ENCODE data around the gene JADE2. TPM values are rescaled to one million over a fixed set of nuclear protein-coding genes. Genes with fewer than 3 reads are reported as not detected.
A peak's percentile ranks its signal among the peaks of the same experiment; 100 is the strongest.
"Not testable (repeated sequence)": the region's sequence is repeated elsewhere in the genome, so short reads cannot be mapped to it uniquely, and the experiment has no call there.

JADE2 gene
- total RNA-seq, 6 experiments from 2014 or later: 6.1 to 14.8 (median 8.4) TPM

- 73% methylated on average over 1 of the region's 4 CpGs for WGBS (ENCODE audit: insufficient coverage, low coverage, low lambda C conversion rate, missing lambda C conversion rate)
These were observed 31.9 kb upstream of the JADE2 start for GRCh38 chr5:134493461-134494055.

GRCh38 chr5:134494780-134495179 lies 30.7 kb upstream of the JADE2 start:
- no peaks in the 10 kb centered on the region for H3K9me3 ChIP-seq
- H3K27me3 ChIP-seq: no peaks in the 10 kb centered on the region
- no CpG with 5 or more reads among the region's 1 CpG for WGBS (ENCODE audit: insufficient coverage, low coverage, low lambda C conversion rate, missing lambda C conversion rate)
- no peak for TF ChIP-seq POLR2A (IDR thresholded peaks at IDR 0.05)
- no peak for TF ChIP-seq CTCF (IDR thresholded peaks at IDR 0.05)
- H3K4me3 ChIP-seq: no peak overlapping the region
- no peak for ATAC-seq
- intact Hi-C loops (cut with DNase I): no loop called here
- no peaks in the 10 kb centered on the region for H3K4me1 ChIP-seq
- peak in 1 of 3 donors; percentile 13 for DNase-seq
- no peak overlapping the region for H3K27ac ChIP-seq
- H3K36me3 ChIP-seq: no peaks in the 10 kb centered on the region

More at GRCh38 chr5:134493461-134494055, 31.9 kb upstream of the JADE2 start:
- intact Hi-C loops (cut with DNase I): no loop called here
- ATAC-seq: no peak
- no peak overlapping the region for H3K4me3 ChIP-seq
- TF ChIP-seq POLR2A (IDR thresholded peaks at IDR 0.05): no peak
- TF ChIP-seq CTCF (IDR thresholded peaks at IDR 0.05): no peak
- H3K36me3 ChIP-seq: no peaks in the 10 kb centered on the region
- H3K9me3 ChIP-seq: no peaks in the 10 kb centered on the region
- no peak overlapping the region for H3K27ac ChIP-seq
- peak in 1 of 3 donors; percentile 32 for DNase-seq
- no peaks in the 10 kb centered on the region for H3K4me1 ChIP-seq
- H3K27me3 ChIP-seq: no peaks in the 10 kb centered on the region

- ATAC-seq; intact Hi-C loops (cut with DNase I): not testable (repeated sequence)
These were observed 25.6 kb upstream of the JADE2 start for GRCh38 chr5:134499905-134500304.

GRCh38 chr5:134500699-134501430 lies 24.6 kb upstream of the JADE2 start:
- 89% methylated on average over 17 of the region's 17 CpGs for WGBS (ENCODE audit: insufficient coverage, low coverage, low lambda C conversion rate, missing lambda C conversion rate)

More at GRCh38 chr5:134499905-134500304, 25.6 kb upstream of the JADE2 start:
- not testable (repeated sequence) for H3K9me3 ChIP-seq, H3K27ac ChIP-seq, H3K36me3 ChIP-seq, H3K27me3 ChIP-seq, DNase-seq, H3K4me3 ChIP-seq
- H3K4me1 ChIP-seq: peaks cover 0 to 28% (median 14%) of the 10 kb centered on the region in 4 donors
- WGBS (ENCODE audit: insufficient coverage, low coverage, low lambda C conversion rate, missing lambda C conversion rate): 93% methylated on average over 6 of the region's 6 CpGs

More at GRCh38 chr5:134500699-134501430, 24.6 kb upstream of the JADE2 start:
- DNase-seq: no peak
- Histone ChIP-seq H3K27me3 (no peaks in the 10 kb centered on the region), H3K4me3 (no peak overlapping the region), H3K9me3 (no peaks in the 10 kb centered on the region), H3K27ac (no peak overlapping the region), H3K4me1 (peaks cover 0 to 37% (median 18%) of the 10 kb centered on the region in 4 donors), H3K36me3 (no peaks in the 10 kb centered on the region)
- ATAC-seq: no peak
- no peak for TF ChIP-seq POLR2A (IDR thresholded peaks at IDR 0.05)
- TF ChIP-seq CTCF (IDR thresholded peaks at IDR 0.05): no peak
- intact Hi-C loops (cut with DNase I): no loop called here

Measured in right lobe of liver (tissue), 6 donors.